Central memory CD8-positive, alpha-beta T cell (primary cell): ENCODE measurements around the gene IPO13.

Source experiments
- ATAC-seq: fragments of 150-1000 bp; cut with Tn5 transposase; replicated peaks from 2 replicates; pipeline ENCODE4 v1.10.0; 2022; ENCODE audit warnings: mild to moderate bottlenecking, moderate FRiP score, moderate number of reproducible peaks; ENCODE audit not compliant: poor library complexity, severe bottlenecking; ENCODE audit errors: extremely low read depth
- DNase-seq, 2 donors: peaks; one replicate each; pipeline ENCODE4 v3.0.0; 2021; ENCODE audit warnings: low spot score in 2 of 2
- H3K27ac Mint-ChIP-seq: one replicate; pipeline ENCODE4 v1.8.0; 2022; ENCODE audit warnings: low read depth, mild to moderate bottlenecking, moderate library complexity, mixed read lengths
- H3K27me3 Mint-ChIP-seq: one replicate; pipeline ENCODE4 v1.8.0; 2022; ENCODE audit warnings: mixed read lengths
- H3K36me3 Mint-ChIP-seq: one replicate; pipeline ENCODE4 v1.8.0; 2022; ENCODE audit warnings: mild to moderate bottlenecking, moderate library complexity, mixed read lengths; ENCODE audit not compliant: insufficient read depth
- H3K4me1 Mint-ChIP-seq: one replicate; pipeline ENCODE4 v1.8.0; 2022; ENCODE audit warnings: mixed read lengths
- H3K4me3 Mint-ChIP-seq: one replicate; pipeline ENCODE4 v1.8.0; 2022; ENCODE audit warnings: mild to moderate bottlenecking, moderate library complexity, mixed read lengths
- H3K9me3 Mint-ChIP-seq: one replicate; pipeline ENCODE4 v1.8.0; 2022; ENCODE audit warnings: mixed read lengths

The IPO13 gene

GRCh38 chr1:44002606-44003157 lies 55.9 kb downstream of the IPO13 start:
- DNase-seq (no peak), ATAC-seq (no peak)
- no peaks in the 10 kb centered on the region for H3K4me1 Mint-ChIP-seq
- H3K4me3 Mint-ChIP-seq = no peak overlapping the region
- no peaks in the 10 kb centered on the region for H3K36me3 Mint-ChIP-seq
- no peak overlapping the region for H3K27ac Mint-ChIP-seq
- H3K9me3 Mint-ChIP-seq = no peaks in the 10 kb centered on the region
- no peaks in the 10 kb centered on the region for H3K27me3 Mint-ChIP-seq

DNA sequence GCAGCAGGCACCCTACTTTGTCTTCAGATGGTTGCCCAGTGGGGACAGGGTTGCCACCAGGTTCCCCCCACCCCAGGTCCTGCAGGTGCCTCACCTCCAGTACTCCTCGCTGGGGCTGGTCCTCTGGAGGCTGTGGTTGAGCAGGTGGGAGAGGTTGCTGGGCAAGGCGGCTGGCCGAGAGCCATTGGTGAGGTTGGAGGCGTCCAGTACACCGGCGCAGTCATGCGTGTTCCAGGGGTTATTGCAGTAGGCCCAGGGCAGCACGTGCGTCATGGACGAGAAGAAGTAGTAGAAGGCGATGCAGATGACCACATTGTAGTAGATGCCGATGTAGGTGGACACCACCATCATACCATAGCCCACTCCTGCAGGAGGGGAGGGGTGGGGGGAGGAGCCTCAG lies 61.5 kb downstream of the IPO13 start:
- no peaks in the 10 kb centered on the region for H3K36me3 Mint-ChIP-seq
- ATAC-seq (no peak), DNase-seq (no peak)
- H3K27ac Mint-ChIP-seq = no peak overlapping the region
- no peaks in the 10 kb centered on the region for H3K9me3 Mint-ChIP-seq
- H3K4me3 Mint-ChIP-seq = no peak overlapping the region
- H3K4me1 Mint-ChIP-seq = no peaks in the 10 kb centered on the region
- no peaks in the 10 kb centered on the region for H3K27me3 Mint-ChIP-seq

GRCh38 chr1:44010935-44011471 lies 64.3 kb downstream of the IPO13 start:
- Mint-ChIP-seq H3K9me3 (no peaks in the 10 kb centered on the region), H3K36me3 (no peaks in the 10 kb centered on the region), H3K27ac (no peak overlapping the region), H3K4me1 (no peaks in the 10 kb centered on the region), H3K4me3 (no peak overlapping the region), H3K27me3 (peaks cover 23% of the 10 kb centered on the region)
- DNase-seq = no peak
- ATAC-seq = no peak

GRCh38 chr1:44012404-44012803 lies 65.7 kb downstream of the IPO13 start:
- ATAC-seq (no peak), DNase-seq (no peak)
- no peak overlapping the region for H3K27ac Mint-ChIP-seq
- no peak overlapping the region for H3K4me3 Mint-ChIP-seq
- H3K36me3 Mint-ChIP-seq = no peaks in the 10 kb centered on the region
- peaks cover 23% of the 10 kb centered on the region for H3K27me3 Mint-ChIP-seq
- H3K4me1 Mint-ChIP-seq = no peaks in the 10 kb centered on the region
- no peaks in the 10 kb centered on the region for H3K9me3 Mint-ChIP-seq

DNA sequence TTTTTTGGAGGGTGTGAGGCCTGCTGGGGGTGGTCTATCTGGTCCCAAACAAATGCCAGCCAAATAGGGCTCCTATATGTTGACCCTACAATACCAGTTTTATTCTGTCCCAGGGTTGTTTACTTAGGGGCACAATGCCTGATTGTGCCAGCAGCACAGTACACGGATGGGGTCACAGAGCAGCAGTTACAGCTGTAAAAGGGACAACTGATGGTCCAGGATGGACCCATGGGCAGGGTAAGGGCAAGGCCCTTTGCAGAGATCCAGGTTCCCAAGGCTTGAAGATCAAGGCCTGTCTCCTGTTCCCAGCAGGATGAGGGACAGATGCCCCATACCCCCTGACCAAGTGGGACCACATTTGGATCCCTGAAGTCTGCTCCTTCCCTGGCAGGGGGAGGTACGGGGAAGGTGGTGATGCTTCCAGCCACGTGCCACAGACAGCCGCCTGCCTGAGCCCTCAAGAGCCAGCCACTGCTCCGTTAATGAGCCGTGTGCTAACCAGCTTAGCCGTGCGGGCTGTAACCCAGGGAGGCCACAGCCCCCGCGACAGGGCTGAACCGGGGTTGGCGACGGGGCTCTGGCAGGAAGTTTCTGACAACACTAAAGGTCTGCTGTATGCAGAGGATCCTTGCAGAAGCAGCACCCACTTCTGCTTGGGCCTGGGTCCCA lies 66.3 kb downstream of the IPO13 start:
- DNase-seq (no peak), ATAC-seq (no peak)
- no peaks in the 10 kb centered on the region for H3K9me3 Mint-ChIP-seq
- peaks cover 3% of the 10 kb centered on the region for H3K36me3 Mint-ChIP-seq
- H3K27me3 Mint-ChIP-seq = peaks cover 23% of the 10 kb centered on the region
- H3K4me1 Mint-ChIP-seq = no peaks in the 10 kb centered on the region
- no peak overlapping the region for H3K27ac Mint-ChIP-seq
- H3K4me3 Mint-ChIP-seq = no peak overlapping the region

GRCh38 chr1:44013949-44014348 lies 67.2 kb downstream of the IPO13 start:
- peaks cover 23% of the 10 kb centered on the region for H3K27me3 Mint-ChIP-seq
- no peak overlapping the region for H3K27ac Mint-ChIP-seq
- H3K36me3 Mint-ChIP-seq = peaks cover 3% of the 10 kb centered on the region
- ATAC-seq (no peak), DNase-seq (no peak)
- no peak overlapping the region for H3K4me3 Mint-ChIP-seq
- no peaks in the 10 kb centered on the region for H3K9me3 Mint-ChIP-seq
- no peaks in the 10 kb centered on the region for H3K4me1 Mint-ChIP-seq

DNA sequence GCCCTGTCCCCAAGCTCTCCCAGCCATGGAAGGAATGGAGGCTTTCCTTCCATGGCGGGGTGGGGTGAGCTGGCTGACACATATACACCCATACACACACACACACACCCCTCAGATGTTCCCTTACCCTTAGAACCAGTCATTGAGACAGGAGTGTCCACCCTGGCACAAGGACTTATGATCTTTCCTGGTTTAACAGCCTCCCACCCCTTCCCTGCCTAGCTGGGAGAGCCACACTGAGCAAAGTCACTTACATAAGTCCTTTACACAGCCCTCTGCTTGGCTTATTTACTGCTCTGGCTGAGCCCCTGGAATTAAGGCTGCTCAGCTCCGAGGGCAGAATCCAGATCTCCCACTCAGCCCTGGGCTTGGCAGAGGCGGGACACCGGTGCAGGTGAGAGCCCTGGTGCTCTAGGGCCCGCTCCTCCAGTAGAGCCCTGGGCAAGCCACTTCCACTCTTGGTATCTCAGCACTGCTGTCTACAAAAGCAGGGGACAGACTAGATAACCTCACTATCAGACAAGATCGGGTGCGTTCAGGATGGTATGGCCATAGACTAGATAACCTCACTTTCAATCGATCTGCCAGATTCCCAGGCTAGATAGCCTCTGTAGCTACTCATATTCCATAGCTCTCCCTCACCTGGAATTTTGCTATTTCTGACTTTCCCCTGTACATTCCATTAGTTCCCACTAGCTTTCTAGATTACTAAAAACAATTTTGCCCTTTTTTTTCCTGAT lies 67.8 kb downstream of the IPO13 start:
- Mint-ChIP-seq H3K4me3 (no peak overlapping the region), H3K9me3 (no peaks in the 10 kb centered on the region), H3K27ac (no peak overlapping the region), H3K36me3 (peaks cover 3% of the 10 kb centered on the region), H3K4me1 (no peaks in the 10 kb centered on the region), H3K27me3 (peaks cover 23% of the 10 kb centered on the region)
- DNase-seq = no peak
- ATAC-seq = no peak

- H3K9me3 Mint-ChIP-seq = no peaks in the 10 kb centered on the region
- DNase-seq (no peak), ATAC-seq (no peak)
- no peaks in the 10 kb centered on the region for H3K4me1 Mint-ChIP-seq
- peaks cover 3% of the 10 kb centered on the region for H3K36me3 Mint-ChIP-seq
- no peak overlapping the region for H3K27ac Mint-ChIP-seq
- H3K27me3 Mint-ChIP-seq = peaks cover 23% of the 10 kb centered on the region
- H3K4me3 Mint-ChIP-seq = no peak overlapping the region
Observed at GRCh38 chr1:44015206-44015605, 68.5 kb downstream of the IPO13 start.

DNA sequence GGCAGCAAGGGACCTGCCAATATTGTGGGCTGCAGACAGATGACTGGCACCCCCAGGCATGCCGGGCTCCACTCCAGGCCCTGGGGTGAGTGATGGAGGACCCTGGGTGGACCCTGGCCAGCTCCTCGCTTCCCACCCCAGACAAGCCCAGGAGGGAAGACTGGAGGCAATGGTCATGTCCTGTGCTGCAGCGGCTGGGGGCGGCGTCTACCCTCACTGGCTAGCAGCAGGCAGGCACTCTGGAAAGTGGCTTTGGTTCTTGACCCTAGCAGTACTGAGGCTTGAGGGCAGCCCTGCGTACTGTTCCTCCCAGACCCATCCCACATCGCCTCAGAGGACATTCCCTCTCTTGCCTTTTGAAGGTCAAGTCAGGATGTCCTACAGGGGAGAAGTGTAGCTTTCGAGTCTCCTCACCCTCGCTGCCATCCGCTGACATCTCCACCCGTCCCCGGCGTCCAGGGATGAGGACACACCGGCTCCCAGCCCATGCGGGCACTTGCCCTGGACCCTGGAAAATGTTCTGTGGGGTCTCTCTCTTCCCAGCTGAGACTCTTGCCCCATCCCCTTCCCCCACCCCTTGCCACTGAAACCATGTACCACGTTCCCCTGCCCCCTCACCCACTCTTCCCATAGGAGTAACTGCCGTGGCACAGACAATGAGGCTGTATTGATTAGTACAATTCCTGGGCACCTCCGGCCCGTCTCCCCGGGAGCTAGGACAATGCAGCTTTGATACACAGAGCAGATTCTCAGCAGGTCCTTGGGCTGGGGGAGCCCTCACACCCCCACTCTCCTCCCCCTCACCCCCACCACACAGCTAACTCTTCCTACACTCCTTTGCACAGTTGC lies 69.5 kb downstream of the IPO13 start:
- no peaks in the 10 kb centered on the region for H3K9me3 Mint-ChIP-seq
- no peak for DNase-seq
- peaks cover 3% of the 10 kb centered on the region for H3K36me3 Mint-ChIP-seq
- no peaks in the 10 kb centered on the region for H3K4me1 Mint-ChIP-seq
- H3K27ac Mint-ChIP-seq = no peak overlapping the region
- no peak for ATAC-seq
- H3K4me3 Mint-ChIP-seq = no peak overlapping the region
- peaks cover 23% of the 10 kb centered on the region for H3K27me3 Mint-ChIP-seq

DNA sequence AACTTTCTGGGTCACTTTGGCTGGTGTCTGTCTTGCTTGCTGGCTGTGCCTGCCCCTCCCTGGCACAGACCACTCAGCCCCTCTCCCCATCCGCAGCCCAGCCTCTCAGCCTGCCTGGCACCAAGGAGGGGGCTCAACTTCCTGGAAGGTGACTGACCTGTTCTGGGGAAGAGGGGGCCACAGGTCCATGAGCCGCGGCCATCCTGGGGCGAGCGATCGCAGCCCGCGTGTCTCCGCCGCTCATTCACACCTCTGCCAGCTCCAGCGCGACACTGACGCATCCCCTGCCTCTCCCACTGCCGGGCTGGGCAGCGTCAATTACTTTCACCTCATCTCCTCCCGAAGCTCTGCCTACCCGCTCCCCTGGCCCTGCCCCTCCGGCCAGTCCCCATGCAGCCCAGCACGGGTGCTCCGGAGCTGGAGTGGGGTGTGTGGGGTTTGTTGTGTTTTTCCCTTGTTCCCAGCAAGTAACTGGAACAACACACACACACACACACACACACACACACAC lies 70.2 kb downstream of the IPO13 start:
- Mint-ChIP-seq H3K36me3 (peaks cover 3% of the 10 kb centered on the region), H3K27ac (no peak overlapping the region), H3K4me1 (no peaks in the 10 kb centered on the region), H3K4me3 (no peak overlapping the region), H3K27me3 (peaks cover 23% of the 10 kb centered on the region), H3K9me3 (no peaks in the 10 kb centered on the region)
- DNase-seq = no peak
- no peak for ATAC-seq
